WTC11 (cell line): ENCODE measurements around the gene SPOCK2. TPM values are rescaled to one million over a fixed set of nuclear protein-coding genes. Genes with fewer than 3 reads are reported as not detected.

ENCODE experiments used
- ATAC-seq: fragments of 200-7000 bp; cut with Tn5 transposase; 2 replicates; pipeline ENCODE4 v1.10.0; 2021; ENCODE audit warnings: mild to moderate bottlenecking, moderate library complexity
- CTCF ChIA-PET: fragments of 300-600 bp; sonication (Branson Sonifier 250); formaldehyde crosslinking; loops from one replicate; lab custom pipeline; 2021; ENCODE audit warnings: antibody characterized with exemption; lab: Charles Lee
- POLR2A ChIA-PET: fragments of 350-600 bp; sonication (Branson Sonifier 250); formaldehyde crosslinking; loops from one replicate; lab custom pipeline; 2021; ENCODE audit warnings: antibody characterized with exemption; lab: Charles Lee
- DNase-seq: peaks from one replicate; pipeline ENCODE4 v3.0.0; 2021; ENCODE audit warnings: low spot score
- H3K27ac Mint-ChIP-seq: 2 replicates; pipeline ENCODE4 v1.8.0; 2021; ENCODE audit warnings: mixed read lengths
- H3K27me3 Mint-ChIP-seq: 2 replicates; pipeline ENCODE4 v1.8.0; 2021; ENCODE audit warnings: low read depth, mild to moderate bottlenecking, moderate library complexity, mixed read lengths
- H3K36me3 Mint-ChIP-seq: 2 replicates; pipeline ENCODE4 v1.8.0; 2021; ENCODE audit warnings: mixed read lengths
- H3K4me1 Mint-ChIP-seq: 2 replicates; pipeline ENCODE4 v1.8.0; 2022; ENCODE audit warnings: mixed read lengths
- H3K4me3 Mint-ChIP-seq: 2 replicates; pipeline ENCODE4 v1.8.0; 2021; ENCODE audit warnings: mild to moderate bottlenecking, moderate library complexity, mixed read lengths
- H3K9me3 Mint-ChIP-seq: 2 replicates; pipeline ENCODE4 v1.8.0; 2021; ENCODE audit warnings: mixed read lengths
- FOXJ3 ChIP-seq: sonication (generic); formaldehyde crosslinking; IDR thresholded peaks from 2 replicates; pipeline ENCODE4 v1.9.0; 2021; ENCODE audit warnings: missing genetic modification reagents, mild to moderate bottlenecking, borderline replicate concordance
- GTF2I ChIP-seq: fragments of 250-450 bp; sonication (Bioruptor Pico); conservative IDR thresholded peaks from 2 replicates; pipeline ENCODE4 v1.4.0; 2021; ENCODE audit warnings: mild to moderate bottlenecking
- HMGXB4 ChIP-seq: sonication (generic); formaldehyde crosslinking; IDR thresholded peaks from 2 replicates; pipeline ENCODE4 v1.8.1; 2023; ENCODE audit warnings: mild to moderate bottlenecking, moderate library complexity, missing genetic modification reagents
- JAZF1 ChIP-seq: fragments of 250-450 bp; sonication (Bioruptor Pico); IDR thresholded peaks from 2 replicates; pipeline ENCODE4 v1.9.0; 2021; ENCODE audit warnings: moderate library complexity, mild to moderate bottlenecking, inconsistent platforms
- RELA ChIP-seq: sonication (generic); formaldehyde crosslinking; IDR thresholded peaks from 2 replicates; pipeline ENCODE4 v1.8.1; 2022; ENCODE audit warnings: missing genetic modification reagents, mild to moderate bottlenecking, borderline replicate concordance
- STAT6 ChIP-seq: sonication (generic); formaldehyde crosslinking; conservative IDR thresholded peaks from 2 replicates; pipeline ENCODE4 v1.8.1; 2023; ENCODE audit warnings: mild to moderate bottlenecking, low read depth, missing genetic modification reagents, moderate library complexity
- USF1 ChIP-seq: sonication (generic); formaldehyde crosslinking; IDR thresholded peaks from 2 replicates; pipeline ENCODE4 v1.8.0; 2022; ENCODE audit warnings: mild to moderate bottlenecking, missing genetic modification reagents
- ZBTB21 ChIP-seq: sonication (generic); formaldehyde crosslinking; IDR thresholded peaks from 2 replicates; pipeline ENCODE4 v1.8.1; 2023; ENCODE audit warnings: mild to moderate bottlenecking, missing genetic modification reagents, borderline replicate concordance
- ZNF121 ChIP-seq: sonication (generic); formaldehyde crosslinking; IDR thresholded peaks from 2 replicates; pipeline ENCODE4 v1.8.0; 2023; ENCODE audit warnings: missing genetic modification reagents
- ZNF138 ChIP-seq: sonication (generic); formaldehyde crosslinking; conservative IDR thresholded peaks from 2 replicates; pipeline ENCODE4 v1.8.1; 2022; ENCODE audit warnings: mild to moderate bottlenecking, moderate library complexity, missing genetic modification reagents
- ZNF219 ChIP-seq: sonication (generic); formaldehyde crosslinking; IDR thresholded peaks from 2 replicates; pipeline ENCODE4 v1.8.0; 2023; ENCODE audit warnings: missing genetic modification reagents, mild to moderate bottlenecking, borderline replicate concordance
- ZNF263 ChIP-seq: sonication (generic); formaldehyde crosslinking; IDR thresholded peaks from 2 replicates; pipeline ENCODE4 v1.8.1; 2022; ENCODE audit warnings: low read depth, mild to moderate bottlenecking, moderate library complexity, missing genetic modification reagents
- ZNF512 ChIP-seq: sonication (generic); formaldehyde crosslinking; IDR thresholded peaks from 2 replicates; pipeline ENCODE4 v1.8.1; 2022; ENCODE audit warnings: missing genetic modification reagents, borderline replicate concordance
- total RNA-seq: library from RNA; stranded (reverse); gene quantifications from 3 replicates; pipeline ENCODE4 v1.2.3, GENCODE V29; 2021
- TF ChIP-seq, protein P1 (sequence below): sonication (generic); formaldehyde crosslinking; IDR thresholded peaks from 2 replicates; pipeline ENCODE4 v1.8.1; 2022; ENCODE audit warnings: low read depth, mild to moderate bottlenecking, moderate library complexity, missing genetic modification reagents, borderline replicate concordance
- TF ChIP-seq, protein P2 (sequence below): fragments of 250-450 bp; sonication (Bioruptor Pico); IDR thresholded peaks from 2 replicates; pipeline ENCODE4 v1.9.0; 2021; ENCODE audit warnings: mild to moderate bottlenecking, borderline replicate concordance
- TF ChIP-seq, protein P3 (sequence below): sonication (generic); formaldehyde crosslinking; IDR thresholded peaks from 2 replicates; pipeline ENCODE4 v1.8.0; 2022; ENCODE audit warnings: mild to moderate bottlenecking, missing genetic modification reagents

The SPOCK2 gene
- total RNA-seq, 1 experiment from 2014 or later, result 4.7 TPM

GRCh38 chr10:72087392-72087968 lies 871 bp downstream of the SPOCK2 start:
- ATAC-seq, result peak; percentile 20
- H3K4me1 Mint-ChIP-seq, result peaks cover 24% of the 10 kb centered on the region
- TF ChIP-seq, protein P1, sequence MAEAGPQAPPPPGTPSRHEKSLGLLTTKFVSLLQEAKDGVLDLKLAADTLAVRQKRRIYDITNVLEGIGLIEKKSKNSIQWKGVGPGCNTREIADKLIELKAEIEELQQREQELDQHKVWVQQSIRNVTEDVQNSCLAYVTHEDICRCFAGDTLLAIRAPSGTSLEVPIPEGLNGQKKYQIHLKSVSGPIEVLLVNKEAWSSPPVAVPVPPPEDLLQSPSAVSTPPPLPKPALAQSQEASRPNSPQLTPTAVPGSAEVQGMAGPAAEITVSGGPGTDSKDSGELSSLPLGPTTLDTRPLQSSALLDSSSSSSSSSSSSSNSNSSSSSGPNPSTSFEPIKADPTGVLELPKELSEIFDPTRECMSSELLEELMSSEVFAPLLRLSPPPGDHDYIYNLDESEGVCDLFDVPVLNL (CRISPR knock-in tag), result 0 out of 2 replicates have a peak, but pooled peaks have one; percentile 13
- TF ChIP-seq ZNF512 (CRISPR knock-in tag), result no peak
- peak; percentile 63; the same call in 1 of the 2 replicates for TF ChIP-seq ZNF219
- TF ChIP-seq USF1 (CRISPR knock-in tag), result 0 out of 2 replicates have a peak, but pooled peaks have one; percentile 24
- TF ChIP-seq, protein P2, sequence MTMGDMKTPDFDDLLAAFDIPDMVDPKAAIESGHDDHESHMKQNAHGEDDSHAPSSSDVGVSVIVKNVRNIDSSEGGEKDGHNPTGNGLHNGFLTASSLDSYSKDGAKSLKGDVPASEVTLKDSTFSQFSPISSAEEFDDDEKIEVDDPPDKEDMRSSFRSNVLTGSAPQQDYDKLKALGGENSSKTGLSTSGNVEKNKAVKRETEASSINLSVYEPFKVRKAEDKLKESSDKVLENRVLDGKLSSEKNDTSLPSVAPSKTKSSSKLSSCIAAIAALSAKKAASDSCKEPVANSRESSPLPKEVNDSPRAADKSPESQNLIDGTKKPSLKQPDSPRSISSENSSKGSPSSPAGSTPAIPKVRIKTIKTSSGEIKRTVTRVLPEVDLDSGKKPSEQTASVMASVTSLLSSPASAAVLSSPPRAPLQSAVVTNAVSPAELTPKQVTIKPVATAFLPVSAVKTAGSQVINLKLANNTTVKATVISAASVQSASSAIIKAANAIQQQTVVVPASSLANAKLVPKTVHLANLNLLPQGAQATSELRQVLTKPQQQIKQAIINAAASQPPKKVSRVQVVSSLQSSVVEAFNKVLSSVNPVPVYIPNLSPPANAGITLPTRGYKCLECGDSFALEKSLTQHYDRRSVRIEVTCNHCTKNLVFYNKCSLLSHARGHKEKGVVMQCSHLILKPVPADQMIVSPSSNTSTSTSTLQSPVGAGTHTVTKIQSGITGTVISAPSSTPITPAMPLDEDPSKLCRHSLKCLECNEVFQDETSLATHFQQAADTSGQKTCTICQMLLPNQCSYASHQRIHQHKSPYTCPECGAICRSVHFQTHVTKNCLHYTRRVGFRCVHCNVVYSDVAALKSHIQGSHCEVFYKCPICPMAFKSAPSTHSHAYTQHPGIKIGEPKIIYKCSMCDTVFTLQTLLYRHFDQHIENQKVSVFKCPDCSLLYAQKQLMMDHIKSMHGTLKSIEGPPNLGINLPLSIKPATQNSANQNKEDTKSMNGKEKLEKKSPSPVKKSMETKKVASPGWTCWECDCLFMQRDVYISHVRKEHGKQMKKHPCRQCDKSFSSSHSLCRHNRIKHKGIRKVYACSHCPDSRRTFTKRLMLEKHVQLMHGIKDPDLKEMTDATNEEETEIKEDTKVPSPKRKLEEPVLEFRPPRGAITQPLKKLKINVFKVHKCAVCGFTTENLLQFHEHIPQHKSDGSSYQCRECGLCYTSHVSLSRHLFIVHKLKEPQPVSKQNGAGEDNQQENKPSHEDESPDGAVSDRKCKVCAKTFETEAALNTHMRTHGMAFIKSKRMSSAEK (CRISPR knock-in tag), result no peak
- no peak for TF ChIP-seq RELA (CRISPR knock-in tag)
- ChIA-PET CTCF (interaction anchor here (0.5 to 3.8 kb wide), 10 partner anchors 8 to 232 kb away, joined by 3 to 32 read pairs (median 4); no protein-coding TSS in a partner anchor), POLR2A (interaction anchor here (0.6 to 1.7 kb wide), 5 partner anchors 128 to 572 kb away, joined by 3 to 8 read pairs (median 6); partner anchors contain the start of genes ANAPC16, ASCC1 and DDIT4)
- DNase-seq, result peak; percentile 31
- peaks cover 55% of the 10 kb centered on the region for H3K27me3 Mint-ChIP-seq
- no peak overlapping the region for H3K27ac Mint-ChIP-seq
- H3K9me3 Mint-ChIP-seq, result no peaks in the 10 kb centered on the region
- H3K36me3 Mint-ChIP-seq, result no peaks in the 10 kb centered on the region
- peak overlapping the region; percentile 72 for H3K4me3 Mint-ChIP-seq

GRCh38 chr10:72086466-72087391 lies 1.6 kb downstream of the SPOCK2 start:
- Mint-ChIP-seq H3K27me3 (peaks cover 55% of the 10 kb centered on the region), H3K9me3 (no peaks in the 10 kb centered on the region), H3K4me3 (peak overlapping the region; percentile 72), H3K4me1 (peaks cover 24% of the 10 kb centered on the region), H3K27ac (no peak overlapping the region), H3K36me3 (no peaks in the 10 kb centered on the region)
- ATAC-seq (peak; percentile 50), DNase-seq (peak; percentile 66)
- ChIA-PET CTCF (interaction anchor here (0.6 to 3.8 kb wide), 5 partner anchors 9 to 162 kb away, joined by 3 to 32 read pairs (median 4); no protein-coding TSS in a partner anchor), POLR2A (interaction anchor here (0.6 to 1.5 kb wide), 2 partner anchors 187 to 573 kb away, joined by 3 to 8 read pairs; partner anchors contain the start of gene DDIT4)
- TF ChIP-seq JAZF1 (CRISPR knock-in tag), result no peak
- no peak for TF ChIP-seq FOXJ3 (CRISPR knock-in tag)
- no peak for TF ChIP-seq GTF2I (CRISPR knock-in tag)
- TF ChIP-seq HMGXB4 (CRISPR knock-in tag), result peak; percentile 58; the same call in 1 of the 2 replicates
- 0 out of 2 replicates have a peak, but pooled peaks have one; percentile 25 for TF ChIP-seq ZNF121 (CRISPR knock-in tag)
- TF ChIP-seq STAT6 (CRISPR knock-in tag), result no peak
- no peak for TF ChIP-seq ZNF138 (CRISPR knock-in tag)
- no peak for TF ChIP-seq ZNF219
- TF ChIP-seq ZBTB21, result peak; percentile 15; the same call in 1 of the 2 replicates
- no peak for TF ChIP-seq ZNF263 (CRISPR knock-in tag)
- TF ChIP-seq, protein P3, sequence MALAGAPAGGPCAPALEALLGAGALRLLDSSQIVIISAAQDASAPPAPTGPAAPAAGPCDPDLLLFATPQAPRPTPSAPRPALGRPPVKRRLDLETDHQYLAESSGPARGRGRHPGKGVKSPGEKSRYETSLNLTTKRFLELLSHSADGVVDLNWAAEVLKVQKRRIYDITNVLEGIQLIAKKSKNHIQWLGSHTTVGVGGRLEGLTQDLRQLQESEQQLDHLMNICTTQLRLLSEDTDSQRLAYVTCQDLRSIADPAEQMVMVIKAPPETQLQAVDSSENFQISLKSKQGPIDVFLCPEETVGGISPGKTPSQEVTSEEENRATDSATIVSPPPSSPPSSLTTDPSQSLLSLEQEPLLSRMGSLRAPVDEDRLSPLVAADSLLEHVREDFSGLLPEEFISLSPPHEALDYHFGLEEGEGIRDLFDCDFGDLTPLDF (CRISPR knock-in tag), result no peak
